Stimulated activated CD8-positive, alpha-beta memory T cell treated with anti-CD3 and anti-CD28 coated beads, Interleukin-7, amount 100 ng/mL, for 1 hour (primary cell): ENCODE measurements around the gene DMGDH.
A peak's percentile ranks its signal among the peaks of the same experiment; 100 is the strongest.
"Not testable (repeated sequence)": the region's sequence is repeated elsewhere in the genome, so short reads cannot be mapped to it uniquely, and the experiment has no call there.

Source experiments
- DNase-seq, 2 donors: peaks; one replicate each; pipeline ENCODE4 v3.0.0-alpha.2; 2020; ENCODE audit warnings: low read depth in 2 of 2

Gene DMGDH

GRCh38 chr5:79011869-79012268 lies 57.6 kb downstream of the DMGDH start:
- DNase-seq = no peak

- DNase-seq = no peak
These were observed 58.1 kb downstream of the DMGDH start for GRCh38 chr5:79011219-79011836.

DNA sequence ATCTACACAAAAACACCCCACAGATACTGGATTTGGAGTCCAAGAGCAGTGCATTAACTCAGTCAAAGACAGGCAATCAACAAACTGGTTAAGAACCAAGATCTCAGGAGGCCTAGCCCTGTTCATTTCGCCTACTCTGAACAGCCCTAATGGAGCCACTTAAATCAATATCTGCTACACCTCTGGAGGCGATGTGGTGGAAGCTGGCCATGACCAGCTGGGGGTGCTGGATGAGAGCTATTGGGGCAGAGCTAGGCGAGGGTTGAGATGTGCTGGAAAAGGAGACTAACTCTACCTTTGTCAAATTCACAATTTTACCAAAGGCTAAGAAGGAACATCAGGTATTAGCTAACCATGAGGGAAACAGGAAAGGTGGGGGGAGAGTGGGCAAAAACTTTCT lies 61.1 kb downstream of the DMGDH start:
- DNase-seq = no peak

- DNase-seq = no peak
These were observed 61.6 kb downstream of the DMGDH start for GRCh38 chr5:79007872-79008271.

DNA sequence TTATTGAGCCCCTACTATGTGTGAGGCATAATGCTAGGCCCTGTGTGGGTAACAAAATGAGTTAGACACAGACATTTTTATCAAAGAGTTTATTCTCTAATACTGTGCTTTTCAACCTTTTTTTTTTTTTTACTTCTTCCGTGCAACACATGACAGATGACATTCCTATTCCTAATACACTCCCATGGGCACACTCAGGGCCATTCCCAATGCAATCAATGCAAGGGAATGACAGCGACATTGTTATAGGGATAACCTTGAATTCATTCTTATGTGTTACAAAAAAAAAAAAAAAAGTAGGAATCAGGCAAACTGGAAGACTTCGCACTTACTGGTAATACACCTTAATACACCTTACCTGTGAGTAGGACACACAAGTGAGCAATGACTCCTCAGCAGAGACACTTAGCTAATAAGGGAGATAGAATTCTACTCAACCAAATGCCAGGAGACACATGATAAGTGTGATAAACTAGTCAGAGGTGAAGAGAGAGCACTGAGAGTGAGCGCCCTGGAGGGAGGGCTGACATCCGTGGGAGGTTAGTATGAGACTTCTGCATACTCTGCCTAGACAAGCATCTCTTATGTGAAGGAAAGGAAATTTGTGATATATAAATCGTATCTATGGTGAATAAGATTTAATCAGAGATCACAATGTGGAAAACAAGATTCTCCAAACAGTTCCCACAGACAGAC lies 63.4 kb downstream of the DMGDH start:
- no peak for DNase-seq

DNA sequence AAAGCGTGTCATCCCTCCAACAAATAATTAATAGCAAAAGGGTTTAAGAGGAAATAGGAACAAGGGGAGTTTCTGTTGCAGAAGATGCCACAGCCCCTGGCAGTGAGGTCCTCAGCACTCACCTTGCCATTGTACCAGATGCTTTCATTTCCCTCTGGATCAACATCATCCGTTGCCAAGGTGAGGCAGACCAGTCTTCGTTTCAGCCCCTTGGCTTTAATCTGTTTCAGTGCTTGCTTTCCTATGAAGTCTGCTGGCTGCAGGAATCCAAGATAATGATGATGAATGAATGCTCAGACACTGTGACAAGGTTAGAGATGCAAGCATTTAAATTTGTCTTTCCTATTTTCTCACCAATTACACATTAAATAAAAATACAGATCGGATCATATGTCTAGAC lies 64.3 kb downstream of the DMGDH start:
- DNase-seq = no peak

DNA sequence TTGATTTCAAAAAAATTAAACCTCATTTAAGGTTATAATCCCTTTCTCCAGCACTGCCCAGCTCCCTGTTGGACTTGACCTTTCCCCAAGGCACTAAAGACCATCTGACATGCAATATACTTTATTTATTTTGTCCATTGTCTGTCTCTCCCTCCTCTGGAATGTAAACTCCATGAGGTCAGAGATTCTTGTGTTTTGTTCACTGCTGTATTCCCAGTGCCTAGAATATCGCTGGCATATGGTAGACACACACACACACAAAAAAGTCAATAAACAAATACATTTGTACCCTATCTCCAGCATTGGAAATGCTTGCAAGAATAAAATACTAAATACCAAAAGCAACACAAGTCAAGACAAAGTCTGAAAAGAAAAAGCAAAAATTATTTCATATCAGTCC lies 67.1 kb downstream of the DMGDH start:
- DNase-seq = no peak

GRCh38 chr5:79001471-79001870 lies 68.0 kb downstream of the DMGDH start:
- no peak for DNase-seq

DNA sequence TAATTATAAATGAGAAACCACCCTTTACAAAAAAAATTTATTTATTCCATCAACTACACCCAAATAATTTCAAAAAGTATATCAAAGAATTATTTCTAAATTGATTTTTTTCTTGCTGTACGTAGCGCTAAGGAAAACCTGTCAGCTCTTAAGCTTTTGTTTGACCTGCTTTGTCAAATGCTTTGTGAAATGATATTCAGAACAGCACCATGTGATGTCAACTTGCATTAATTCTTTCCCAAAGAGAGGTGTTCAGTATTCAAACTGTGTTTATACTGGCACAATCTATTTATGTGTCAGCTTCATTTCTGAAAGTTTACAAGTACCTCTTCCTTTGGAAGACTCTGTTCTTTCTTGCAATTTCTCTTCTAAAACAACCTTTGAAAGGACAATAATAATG lies 72.4 kb downstream of the DMGDH start:
- no peak for DNase-seq

GRCh38 chr5:78995521-78996007 lies 73.9 kb downstream of the DMGDH start:
- DNase-seq = no peak

GRCh38 chr5:78993165-78993564 lies 76.3 kb downstream of the DMGDH start:
- no peak for DNase-seq

DNA sequence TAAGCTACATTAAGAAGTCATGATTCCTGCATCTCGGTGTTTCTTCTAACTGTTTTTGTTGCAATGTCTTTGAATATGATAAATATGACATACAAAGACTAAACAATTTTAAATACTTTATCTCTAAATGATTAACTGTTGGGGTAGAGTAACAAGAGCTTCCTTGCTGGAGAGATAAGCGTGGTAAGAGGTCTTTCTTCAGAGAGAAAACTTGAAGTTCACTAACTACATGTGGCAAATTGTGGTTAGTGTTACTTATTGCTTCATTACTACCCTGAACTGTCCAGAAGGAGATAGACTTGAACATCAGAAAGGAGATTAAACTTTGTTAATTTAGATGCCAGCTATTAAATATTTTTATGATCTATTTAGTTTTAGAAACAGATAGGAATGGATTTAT lies 77.3 kb downstream of the DMGDH start:
- no peak for DNase-seq

- no peak for DNase-seq
These were observed 80.4 kb downstream of the DMGDH start for GRCh38 chr5:78989080-78989479.

DNA sequence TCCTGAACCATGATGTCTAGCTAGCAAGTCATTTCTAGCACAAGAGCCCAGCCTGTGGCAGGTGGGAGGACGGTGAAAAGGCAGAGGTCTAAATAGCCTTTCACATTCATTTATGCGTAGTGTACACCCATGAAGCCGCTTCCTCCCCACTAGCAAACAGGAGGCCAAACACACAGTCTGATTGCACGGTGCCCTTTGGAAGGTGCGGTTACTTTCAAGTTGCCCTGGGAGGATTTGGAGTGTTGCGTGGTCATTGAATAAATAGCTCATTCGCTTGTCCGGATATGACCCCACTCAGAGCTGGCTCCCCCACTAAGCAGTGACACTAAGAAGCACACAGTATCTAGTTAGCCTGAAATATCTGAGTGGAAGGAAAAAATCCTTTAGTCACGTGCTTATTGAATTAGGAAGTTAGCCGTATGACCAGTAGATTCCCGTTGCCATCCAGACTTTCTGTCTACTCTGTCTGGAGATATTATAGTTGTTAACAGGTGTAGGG lies 83.7 kb downstream of the DMGDH start:
- no peak for DNase-seq

GRCh38 chr5:78985116-78985724 lies 84.3 kb downstream of the DMGDH start, which contains the start of gene ARSB:
ARSB (minus strand) TSS chr5:78985310; CDS start chr5:78985248, 62 bp downstream.
- DNase-seq = peak; percentile 13 to 29

DNA sequence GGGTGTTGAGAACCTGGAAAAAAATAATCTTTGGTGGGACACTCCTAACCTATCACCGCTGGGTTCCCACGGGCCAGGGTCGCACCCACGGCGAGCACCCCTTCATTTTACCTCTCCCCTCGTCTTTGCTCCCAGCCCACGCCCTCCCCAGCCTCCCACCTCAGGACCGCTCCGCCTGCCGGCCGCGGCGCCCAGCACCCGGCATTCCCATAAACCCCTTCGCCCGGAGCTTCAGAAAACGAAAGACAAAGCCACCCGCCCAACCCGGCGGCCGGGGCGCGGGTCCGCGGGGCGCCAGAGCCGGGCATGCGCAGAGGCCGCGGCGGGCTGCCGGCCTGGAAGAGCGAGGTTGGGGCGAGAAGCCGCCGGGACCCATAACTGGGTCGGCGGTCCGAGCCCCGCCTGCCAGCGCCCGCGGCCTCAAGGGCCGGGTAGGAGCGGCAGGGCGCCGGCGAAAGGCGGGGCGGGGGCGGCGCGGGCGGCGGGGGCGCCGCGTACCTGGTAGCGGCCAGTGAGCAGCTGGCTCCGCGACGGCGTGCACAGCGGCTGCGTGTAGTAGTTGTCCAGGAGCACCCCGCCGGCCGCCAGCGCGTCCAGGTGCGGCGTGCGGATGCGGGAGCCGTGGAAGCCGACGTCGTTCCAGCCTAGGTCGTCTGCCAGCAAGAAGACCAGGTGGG lies 84.9 kb downstream of the DMGDH start:
- DNase-seq = peak; percentile 49 to 57

DNA sequence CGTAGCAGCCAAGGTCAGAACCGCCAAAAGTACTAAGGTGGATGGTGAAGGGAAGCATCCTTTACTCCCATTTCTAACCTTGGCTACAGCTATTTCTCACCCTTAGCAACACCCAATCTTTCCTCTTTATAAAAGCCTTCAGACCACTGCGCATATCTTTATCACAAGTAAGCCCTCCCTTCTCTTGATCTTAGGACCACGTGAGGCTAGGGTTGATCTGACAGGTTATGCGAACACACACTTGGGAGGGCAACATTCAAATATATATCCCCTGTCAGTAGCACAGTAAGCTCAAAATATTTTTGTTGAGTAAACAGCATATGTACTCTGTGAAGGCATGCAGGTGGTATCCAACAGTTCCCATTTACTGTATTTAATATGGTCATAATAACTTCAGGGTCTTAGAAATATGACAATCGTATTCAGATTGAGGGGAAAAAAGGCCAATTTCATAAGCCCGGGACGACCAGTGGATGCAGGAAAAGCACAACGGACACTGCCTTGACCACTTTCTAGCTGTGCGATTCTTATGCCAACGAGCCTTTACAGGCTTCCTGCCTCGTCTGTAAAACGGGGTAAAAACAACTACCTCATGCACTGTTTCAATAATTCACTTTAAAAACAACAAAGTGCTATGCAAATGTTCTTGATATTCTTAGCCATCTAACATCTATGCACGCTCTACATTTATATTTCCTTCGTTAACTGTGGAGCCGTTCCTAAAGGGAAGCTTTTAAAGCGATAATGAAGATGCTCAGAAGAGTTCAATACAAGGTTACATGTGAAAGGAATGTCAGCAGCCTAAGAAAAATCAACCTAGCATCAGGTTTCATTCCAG lies 85.7 kb downstream of the DMGDH start:
- no peak for DNase-seq

DNA sequence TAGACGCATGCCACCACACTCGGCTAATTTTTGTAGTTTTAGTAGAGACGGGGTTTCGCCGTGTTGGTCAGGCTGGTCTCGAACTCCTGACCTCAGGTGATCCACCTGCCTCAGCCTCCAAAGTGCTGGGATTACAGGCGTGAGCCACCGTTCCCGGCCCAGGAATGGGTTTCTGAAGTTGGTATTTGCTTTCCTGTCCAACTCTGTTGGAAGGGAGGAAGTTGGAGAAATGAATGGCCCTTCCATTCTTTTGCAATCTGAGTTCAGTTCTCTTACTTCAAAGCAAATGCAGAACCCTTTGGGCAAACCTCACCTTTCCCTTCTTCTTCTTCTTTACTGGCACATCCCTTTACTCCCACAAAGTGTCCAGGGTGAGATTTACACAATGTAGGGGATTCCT lies 86.3 kb downstream of the DMGDH start:
- not testable (repeated sequence) for DNase-seq

DNA sequence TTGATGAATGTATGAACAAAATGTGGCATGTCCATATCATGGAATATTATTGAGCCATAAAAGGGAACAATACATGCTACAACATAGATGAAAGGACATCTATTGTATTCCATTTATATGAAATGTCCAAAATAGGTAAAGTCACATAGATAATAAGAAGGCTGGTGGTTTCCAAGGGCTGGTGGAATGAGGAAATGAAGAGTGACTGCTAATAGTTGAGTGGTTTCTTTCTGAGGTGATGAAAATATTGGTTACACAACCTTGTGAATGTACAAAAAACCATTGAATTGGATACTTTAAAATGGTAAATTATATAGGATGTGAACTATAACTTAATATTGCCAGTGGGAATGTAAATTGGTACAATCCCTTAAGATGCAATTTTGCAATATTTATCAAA lies 89.6 kb downstream of the DMGDH start:
- no peak for DNase-seq

GRCh38 chr5:78979117-78979742 lies 90.2 kb downstream of the DMGDH start:
- no peak for DNase-seq

DNA sequence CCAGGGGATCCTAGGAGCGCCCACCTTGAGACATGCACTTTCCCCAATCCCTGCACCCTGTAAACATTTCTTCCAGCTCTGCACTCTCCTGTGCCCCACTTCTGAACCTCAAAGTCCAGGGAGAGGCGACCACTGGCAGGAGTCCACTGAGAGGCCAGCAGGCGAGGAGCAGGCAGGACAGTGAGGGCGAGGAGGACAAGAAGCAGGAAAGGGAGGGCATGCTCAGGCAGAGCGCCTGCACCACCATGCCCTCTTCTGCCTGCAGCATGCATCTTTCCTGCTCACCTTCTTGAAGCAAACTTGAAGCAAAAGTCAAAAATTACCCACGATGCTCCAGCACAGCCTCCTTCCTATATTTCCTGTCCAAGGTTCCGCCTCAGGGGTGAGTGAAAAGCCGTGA lies 94.4 kb downstream of the DMGDH start:
- DNase-seq = no peak
